Cardiac muscle cell (in vitro differentiated cells and primary cell): ENCODE data around the gene ERC1. TPM values are rescaled to one million over a fixed set of nuclear protein-coding genes. Genes with fewer than 3 reads are reported as not detected.

Source experiments
- DNase-seq, 2 donors: peaks; one replicate each; pipeline versions ENCODE4 v3.0.0 to v3.0.0-alpha.2; 2010 to 2017; ENCODE audit warnings: low read depth in 1 of 2, low spot score in 1 of 2
- H3K27ac ChIP-seq: fragments of 200-600 bp; sonication (generic); 2 replicates; pipeline ENCODE4 v1.5.1; 2016
- H3K27me3 ChIP-seq: fragments of 200-600 bp; sonication (generic); 2 replicates; pipeline ENCODE4 v1.6.0; 2016; ENCODE audit warnings: control low read depth
- H3K36me3 ChIP-seq: fragments of 200-600 bp; sonication (generic); 2 replicates; pipeline ENCODE4 v1.5.1; 2016; ENCODE audit warnings: control low read depth
- H3K4me1 ChIP-seq: fragments of 200-600 bp; sonication (generic); 2 replicates; pipeline ENCODE4 v1.8.1; 2017; ENCODE audit warnings: low read depth, mild to moderate bottlenecking, mixed run types
- H3K4me3 ChIP-seq: fragments of 200-600 bp; sonication (generic); 2 replicates; pipeline ENCODE4 v1.5.1; 2016; ENCODE audit warnings: mild to moderate bottlenecking
- H3K9me3 ChIP-seq: fragments of 200-600 bp; sonication (generic); 2 replicates; pipeline ENCODE4 v1.5.1; 2017; ENCODE audit warnings: low read depth, mild to moderate bottlenecking, control low read depth
- CTCF ChIP-seq: IDR thresholded peaks from 2 replicates; pipeline ENCODE4 v1.5.1; 2012; ENCODE audit warnings: low read depth, mild to moderate bottlenecking, low read length
- polyA plus RNA-seq: library from polyadenylated mRNA; unstranded; fragments of >200 nt; fragmentation: Nextera tagmentation; extraction: Ambion mirVana; gene quantifications from 2 replicates; pipeline ENCODE4 v1.2.1, GENCODE V29; 2016
- total RNA-seq: library from RNA; depleted of rRNA; stranded (reverse); fragments of >200 nt; gene quantifications from 2 replicates; pipeline ENCODE4 v1.2.3, GENCODE V29; 2016

The ERC1 gene
- total and polyA plus RNA-seq, 2 experiments from 2014 or later = 34.1 to 46.3 TPM

GRCh38 chr12:1496162-1496900 lies 505.3 kb downstream of the ERC1 start:
- peak in 1 of 2 donors; percentile 36 for DNase-seq
- Histone ChIP-seq H3K4me1 (peaks cover 6% of the 10 kb centered on the region), H3K27me3 (no peaks in the 10 kb centered on the region), H3K36me3 (no peaks in the 10 kb centered on the region), H3K4me3 (no peak overlapping the region), H3K9me3 (no peaks in the 10 kb centered on the region), H3K27ac (peak overlapping the region; percentile 67)
- TF ChIP-seq CTCF = no peak

GRCh38 chr12:1497161-1497560 lies 506.1 kb downstream of the ERC1 start:
- H3K4me1 ChIP-seq = no peaks in the 10 kb centered on the region
- no peaks in the 10 kb centered on the region for H3K9me3 ChIP-seq
- TF ChIP-seq CTCF = no peak
- no peaks in the 10 kb centered on the region for H3K27me3 ChIP-seq
- H3K27ac ChIP-seq = no peak overlapping the region
- no peak for DNase-seq
- H3K4me3 ChIP-seq = no peak overlapping the region
- no peaks in the 10 kb centered on the region for H3K36me3 ChIP-seq

- no peak overlapping the region for H3K4me3 ChIP-seq
- no peaks in the 10 kb centered on the region for H3K36me3 ChIP-seq
- H3K9me3 ChIP-seq = no peaks in the 10 kb centered on the region
- no peaks in the 10 kb centered on the region for H3K27me3 ChIP-seq
- TF ChIP-seq CTCF = no peak
- no peak overlapping the region for H3K27ac ChIP-seq
- DNase-seq = no peak
- H3K4me1 ChIP-seq = no peaks in the 10 kb centered on the region
Measured at GRCh38 chr12:1498199-1498740, 507.2 kb downstream of the ERC1 start.

GRCh38 chr12:1499351-1499750 lies 508.3 kb downstream of the ERC1 start:
- DNase-seq = no peak
- Histone ChIP-seq H3K27me3 (no peaks in the 10 kb centered on the region), H3K36me3 (no peaks in the 10 kb centered on the region), H3K4me1 (no peaks in the 10 kb centered on the region), H3K4me3 (no peak overlapping the region), H3K9me3 (no peaks in the 10 kb centered on the region), H3K27ac (no peak overlapping the region)
- no peak for TF ChIP-seq CTCF

- Histone ChIP-seq H3K4me1 (no peaks in the 10 kb centered on the region), H3K4me3 (no peak overlapping the region), H3K27me3 (no peaks in the 10 kb centered on the region), H3K9me3 (no peaks in the 10 kb centered on the region), H3K36me3 (no peaks in the 10 kb centered on the region), H3K27ac (no peak overlapping the region)
- no peak for TF ChIP-seq CTCF
- peak in 1 of 2 donors; percentile 44 for DNase-seq
Measured at GRCh38 chr12:1500095-1500801, 509.2 kb downstream of the ERC1 start.
